H1 (cell line): ENCODE results near the gene IL6R. TPM values are rescaled to one million over a fixed set of nuclear protein-coding genes. Genes with fewer than 3 reads are reported as not detected.
"Not testable (repeated sequence)": the region's sequence is repeated elsewhere in the genome, so short reads cannot be mapped to it uniquely, and the experiment has no call there.

Experiments
- CTCF ChIA-PET: fragments of 300-600 bp; sonication (Branson Sonifier 250); formaldehyde crosslinking; loops from one replicate; lab custom pipeline; 2021; ENCODE audit not compliant: partially characterized antibody; lab: Charles Lee
- POLR2A ChIA-PET: fragments of 300-600 bp; sonication (Branson Sonifier 250); formaldehyde crosslinking; loops from one replicate; lab custom pipeline; 2021; ENCODE audit warnings: inconsistent platforms; ENCODE audit not compliant: partially characterized antibody; lab: Charles Lee
- DNase-seq, 2 experiments: peaks; one replicate each; pipeline versions ENCODE4 v3.0.0 to v3.0.0-alpha.2; 2010 to 2022; ENCODE audit warnings: low spot score in 2 of 2, low read depth in 1 of 2, mixed read lengths in 1 of 2
- FAIRE-seq: peaks from 2 replicates; lab custom pipeline; 2011; peaks lifted over from hg19 to GRCh38; lab: Jason Lieb, UNC
- H2AFZ ChIP-seq: 2 replicates; pipeline ENCODE4 v1.8.1; 2012; ENCODE audit warnings: low read length, inconsistent platforms
- H2AK5ac ChIP-seq: 2 replicates; pipeline ENCODE4 v1.6.1; 2013; ENCODE audit warnings: low read depth, low read length
- H2BK120ac ChIP-seq: replicated peaks from 2 replicates; pipeline ENCODE3; 2013; ENCODE audit warnings: low read depth, low read length, inconsistent platforms
- H2BK12ac ChIP-seq: 2 replicates; pipeline ENCODE4 v1.6.1; 2013; ENCODE audit warnings: low read depth, low read length
- H2BK15ac ChIP-seq: 2 replicates; pipeline ENCODE4 v1.6.1; 2013; ENCODE audit warnings: low read length
- H2BK20ac ChIP-seq: 2 replicates; pipeline ENCODE4 v1.6.1; 2013; ENCODE audit warnings: low read length
- H2BK5ac ChIP-seq: 2 replicates; pipeline ENCODE4 v1.6.1; 2013; ENCODE audit warnings: low read depth, low read length
- H3K14ac ChIP-seq: 2 replicates; pipeline ENCODE4 v1.6.1; 2013; ENCODE audit warnings: inconsistent platforms; ENCODE audit not compliant: insufficient read length
- H3K18ac ChIP-seq: 2 replicates; pipeline ENCODE4 v1.6.1; 2013; ENCODE audit warnings: low read length; ENCODE audit errors: extremely low read depth
- H3K23ac ChIP-seq: 2 replicates; pipeline ENCODE4 v1.6.1; 2013; ENCODE audit warnings: inconsistent platforms; ENCODE audit not compliant: insufficient read length
- H3K23me2 ChIP-seq: 2 replicates; pipeline ENCODE4 v1.6.1; 2013; ENCODE audit warnings: low read depth, low read length
- H3K27ac ChIP-seq: 2 replicates; pipeline ENCODE4 v1.6.1; 2011; ENCODE audit warnings: low read depth, low read length, inconsistent platforms
- H3K27me3 ChIP-seq, 4 experiments: replicated peaks in 1 of 4; 1 replicate in 1 of 4; 2 replicates in 3 of 4; pipeline versions ENCODE4 v1.6.1 to v1.8.1; 2011 to 2013; ENCODE audit warnings: low read length in 3 of 4, mild to moderate bottlenecking in 3 of 4, inconsistent platforms in 2 of 4, mixed read lengths in 2 of 4, moderate library complexity in 1 of 4; ENCODE audit not compliant: control insufficient read depth in 3 of 4, insufficient read depth in 3 of 4; ENCODE audit errors: extremely low read depth in 1 of 4
- H3K36me3 ChIP-seq, 4 experiments: 2 replicates each; pipeline versions ENCODE4 v1.6.1 to v1.8.1; 2011 to 2013; ENCODE audit warnings: mild to moderate bottlenecking in 4 of 4, low read length in 3 of 4, moderate library complexity in 2 of 4, control low read depth in 1 of 4, inconsistent platforms in 1 of 4; ENCODE audit not compliant: insufficient read depth in 4 of 4, control insufficient read depth in 2 of 4
- H3K4ac ChIP-seq: replicated peaks from 2 replicates; pipeline ENCODE3; 2013; ENCODE audit warnings: low read length, low read depth, mixed read lengths, inconsistent platforms; ENCODE audit not compliant: insufficient read length
- H3K4me1 ChIP-seq, 4 experiments: replicated peaks in 1 of 4; 1 replicate in 1 of 4; 2 replicates in 3 of 4; pipeline versions ENCODE4 v1.6.1 to v1.8.1; 2011 to 2013; ENCODE audit warnings: low read length in 3 of 4, inconsistent platforms in 2 of 4, mixed read lengths in 1 of 4; ENCODE audit not compliant: insufficient read depth in 4 of 4, control insufficient read depth in 3 of 4
- H3K4me2 ChIP-seq, 2 experiments: 2 replicates each; pipeline versions ENCODE4 v1.6.1 to v1.8.1; 2011 to 2013; ENCODE audit warnings: low read depth in 2 of 2, low read length in 2 of 2, control low read depth in 1 of 2, inconsistent platforms in 1 of 2, mild to moderate bottlenecking in 1 of 2; ENCODE audit not compliant: insufficient read depth in 1 of 2
- H3K4me3 ChIP-seq, 4 experiments: fragments of 200-600, 300-600 bp in 1 of 4; sonication (generic), shearing (Covaris generic), sonication (Bioruptor Twin) in 1 of 4; 2 replicates each; pipeline versions ENCODE4 v1.5.1 to v1.8.1; 2011 to 2016; ENCODE audit warnings: low read length in 4 of 4, low read depth in 3 of 4, control low read depth in 2 of 4, inconsistent platforms in 2 of 4, mild to moderate bottlenecking in 2 of 4, mixed read lengths in 1 of 4, moderate library complexity in 1 of 4; ENCODE audit not compliant: insufficient read depth in 2 of 4; ENCODE audit errors: extremely low read depth in 1 of 4
- H3K56ac ChIP-seq: replicated peaks from 2 replicates; pipeline ENCODE3; 2013; ENCODE audit warnings: low read depth, mild to moderate bottlenecking, mixed read lengths, low read length, inconsistent platforms; ENCODE audit not compliant: insufficient read length
- H3K79me1 ChIP-seq: 2 replicates; pipeline ENCODE4 v1.6.1; 2013; ENCODE audit warnings: low read depth, low read length, control low read depth
- H3K79me2 ChIP-seq, 2 experiments: 2 replicates each; pipeline versions ENCODE4 v1.6.1 to v1.8.1; 2012 to 2013; ENCODE audit warnings: low read length in 2 of 2, mild to moderate bottlenecking in 2 of 2, inconsistent platforms in 1 of 2; ENCODE audit not compliant: insufficient read depth in 2 of 2, control insufficient read depth in 1 of 2
- H3K9ac ChIP-seq, 4 experiments: replicated peaks in 1 of 4; 1 replicate in 1 of 4; 2 replicates in 3 of 4; pipeline versions ENCODE4 v1.6.1 to v1.8.1; 2011 to 2013; ENCODE audit warnings: low read depth in 3 of 4, low read length in 3 of 4, control low read depth in 2 of 4, mild to moderate bottlenecking in 2 of 4, moderate library complexity in 2 of 4, inconsistent platforms in 1 of 4; ENCODE audit errors: extremely low read depth in 1 of 4
- H3K9me3 ChIP-seq, 2 experiments: 2 replicates each; pipeline versions ENCODE4 v1.6.1 to v1.8.1; 2012 to 2013; ENCODE audit warnings: mild to moderate bottlenecking in 2 of 2, moderate library complexity in 2 of 2, control low read depth in 1 of 2, inconsistent platforms in 1 of 2, low read depth in 1 of 2, low read length in 1 of 2, mixed read lengths in 1 of 2; ENCODE audit not compliant: insufficient read depth in 2 of 2
- H4K20me1 ChIP-seq, 2 experiments: replicated peaks in 1 of 2; 2 replicates each; pipeline versions ENCODE3 to v1.8.1; 2011 to 2013; ENCODE audit warnings: inconsistent platforms in 2 of 2, low read length in 2 of 2, mild to moderate bottlenecking in 1 of 2; ENCODE audit not compliant: insufficient read depth in 2 of 2, control insufficient read depth in 1 of 2
- H4K5ac ChIP-seq: 2 replicates; pipeline ENCODE4 v1.6.1; 2013; ENCODE audit warnings: low read length, low read depth, mixed read lengths, inconsistent platforms; ENCODE audit not compliant: insufficient read length
- H4K8ac ChIP-seq: 2 replicates; pipeline ENCODE4 v1.8.0; 2013; ENCODE audit warnings: mild to moderate bottlenecking, moderate library complexity, low read length, inconsistent platforms; ENCODE audit not compliant: insufficient read depth; ENCODE audit errors: extremely low read depth
- H4K91ac ChIP-seq: replicated peaks from 2 replicates; pipeline ENCODE3; 2013; ENCODE audit warnings: low read length, mixed read lengths, inconsistent platforms; ENCODE audit not compliant: insufficient read length
- WGBS, 2 experiments: shearing (Covaris generic) in 1 of 2; methylation state at CpG; one replicate each; pipeline versions ENCODE4 v1.1.6 to v1.1.7; 2013 to 2015; ENCODE audit warnings: low lambda C conversion rate in 2 of 2, mixed read lengths in 2 of 2, inconsistent platforms in 1 of 2, low coverage in 1 of 2, missing lambda C conversion rate in 1 of 2; ENCODE audit not compliant: insufficient replicate concordance in 2 of 2, insufficient coverage in 1 of 2, insufficient read length in 1 of 2; ENCODE audit errors: extremely low coverage in 1 of 2, missing lambda C conversion rate in 1 of 2; 5-methylcytosine and 5-hydroxymethylcytosine counted together
- polyA plus RNA-seq, 7 experiments: library from polyadenylated mRNA; depleted of rRNA in 3 of 7; stranded (reverse) in 5 of 7; unstranded in 2 of 7; fragments of >200 nt in 5 of 7; fragments of 200-250 nt in 2 of 7; gene quantifications; 1 replicate in 5 of 7; 2 replicates in 1 of 7; 4 replicates in 1 of 7; pipeline versions ENCODE4 v1.2.1 to v1.2.3, GENCODE V29; 2011 to 2013; ENCODE audit warnings: missing spikeins in 2 of 7, mixed read lengths in 2 of 7
- total RNA-seq: library from RNA; stranded (reverse); fragmentation: NEBNext Ultra II Directional; extraction: Animal tissue kit (Norgen Biotek cat#: 25700); gene quantifications from 2 replicates; pipeline ENCODE4 v1.2.1, GENCODE V29; 2021

Gene IL6R
- total and polyA plus RNA-seq, 2 of the 8 experiments (the other 6 are each of a cell fraction or from before 2014, with no cell fraction given): 2.3 to 3.0 TPM

DNA sequence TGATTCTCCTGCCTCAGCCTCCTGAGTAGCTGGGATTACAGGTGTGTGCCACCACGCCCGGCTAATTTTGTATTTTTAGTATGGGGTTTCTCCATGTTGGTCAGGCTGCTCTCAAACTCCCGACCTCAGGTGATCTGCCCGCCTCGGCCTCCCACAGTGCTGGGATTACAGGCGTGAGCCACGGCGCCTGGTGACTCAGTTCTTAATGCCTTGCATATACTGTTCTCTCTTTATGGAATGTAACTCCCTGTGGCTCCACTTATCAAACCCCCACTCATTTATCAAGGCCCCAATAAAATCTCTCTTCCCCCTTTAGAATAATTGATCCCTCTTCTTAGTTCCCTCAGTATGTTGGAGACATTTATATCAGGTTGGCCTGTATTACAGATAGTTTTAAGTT lies 16.9 kb downstream of the IL6R start:
- FAIRE-seq, H2BK120ac ChIP-seq, H3K4me3 ChIP-seq, H4K8ac ChIP-seq, H3K14ac ChIP-seq, H3K79me1 ChIP-seq, H3K23me2 ChIP-seq, H3K56ac ChIP-seq, H3K9me3 ChIP-seq, H2AFZ ChIP-seq, H2BK12ac ChIP-seq, H3K23ac ChIP-seq, H2BK15ac ChIP-seq, H3K27ac ChIP-seq, DNase-seq, H2BK20ac ChIP-seq, H3K79me2 ChIP-seq, H2AK5ac ChIP-seq, H4K91ac ChIP-seq, H4K5ac ChIP-seq, H3K36me3 ChIP-seq, H3K18ac ChIP-seq, H3K27me3 ChIP-seq, H3K4me2 ChIP-seq, H3K4me1 ChIP-seq, H3K9ac ChIP-seq, H4K20me1 ChIP-seq, H3K4ac ChIP-seq, POLR2A ChIA-PET, H2BK5ac ChIP-seq: not testable (repeated sequence)
- CTCF ChIA-PET: interaction anchor here (0.7 to 1.0 kb wide), 2 partner anchors 9 to 144 kb away, joined by 3 read pairs; no protein-coding TSS in a partner anchor
- 88% methylated on average over 8 of the region's 8 CpGs; no CpG with 5 or more reads in 1 of the 2 experiments for WGBS, 2 experiments
